ENCODE results near the gene MED12L. TPM values are rescaled to one million over a fixed set of nuclear protein-coding genes. Genes with fewer than 3 reads are reported as not detected.

The MED12L gene
- total RNA-seq, 4 donors from 2014 or later = 0.09 to 3.3 (median 0.13) TPM; not detected in 1

DNA sequence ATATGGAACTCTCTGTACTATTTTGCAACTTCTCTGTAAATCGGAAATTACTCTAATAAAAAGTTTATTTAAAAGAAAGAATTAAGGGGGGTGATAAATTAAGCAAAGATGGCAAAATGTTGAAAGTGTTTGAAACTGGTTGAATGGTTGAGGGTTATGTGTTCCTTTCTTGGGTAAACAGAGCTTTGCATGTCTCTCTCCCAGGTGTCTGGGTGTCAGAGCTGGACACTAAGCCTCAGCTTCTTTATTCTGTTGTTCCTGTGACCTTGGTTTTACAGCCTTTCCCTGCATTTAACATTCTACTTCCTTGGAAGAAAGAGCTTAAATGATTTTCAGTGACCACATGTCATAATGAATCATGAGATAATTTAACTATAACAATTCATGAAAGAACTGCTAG, 110.4 kb downstream of the MED12L start:
- TF ChIP-seq, protein P1, sequence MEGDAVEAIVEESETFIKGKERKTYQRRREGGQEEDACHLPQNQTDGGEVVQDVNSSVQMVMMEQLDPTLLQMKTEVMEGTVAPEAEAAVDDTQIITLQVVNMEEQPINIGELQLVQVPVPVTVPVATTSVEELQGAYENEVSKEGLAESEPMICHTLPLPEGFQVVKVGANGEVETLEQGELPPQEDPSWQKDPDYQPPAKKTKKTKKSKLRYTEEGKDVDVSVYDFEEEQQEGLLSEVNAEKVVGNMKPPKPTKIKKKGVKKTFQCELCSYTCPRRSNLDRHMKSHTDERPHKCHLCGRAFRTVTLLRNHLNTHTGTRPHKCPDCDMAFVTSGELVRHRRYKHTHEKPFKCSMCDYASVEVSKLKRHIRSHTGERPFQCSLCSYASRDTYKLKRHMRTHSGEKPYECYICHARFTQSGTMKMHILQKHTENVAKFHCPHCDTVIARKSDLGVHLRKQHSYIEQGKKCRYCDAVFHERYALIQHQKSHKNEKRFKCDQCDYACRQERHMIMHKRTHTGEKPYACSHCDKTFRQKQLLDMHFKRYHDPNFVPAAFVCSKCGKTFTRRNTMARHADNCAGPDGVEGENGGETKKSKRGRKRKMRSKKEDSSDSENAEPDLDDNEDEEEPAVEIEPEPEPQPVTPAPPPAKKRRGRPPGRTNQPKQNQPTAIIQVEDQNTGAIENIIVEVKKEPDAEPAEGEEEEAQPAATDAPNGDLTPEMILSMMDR (IDR thresholded peaks at IDR 0.05) = no peak
- no peak for TF ChIP-seq POLR2A (IDR thresholded peaks at IDR 0.05)
- H3K9me3 ChIP-seq = no peaks in the 10 kb centered on the region

DNA sequence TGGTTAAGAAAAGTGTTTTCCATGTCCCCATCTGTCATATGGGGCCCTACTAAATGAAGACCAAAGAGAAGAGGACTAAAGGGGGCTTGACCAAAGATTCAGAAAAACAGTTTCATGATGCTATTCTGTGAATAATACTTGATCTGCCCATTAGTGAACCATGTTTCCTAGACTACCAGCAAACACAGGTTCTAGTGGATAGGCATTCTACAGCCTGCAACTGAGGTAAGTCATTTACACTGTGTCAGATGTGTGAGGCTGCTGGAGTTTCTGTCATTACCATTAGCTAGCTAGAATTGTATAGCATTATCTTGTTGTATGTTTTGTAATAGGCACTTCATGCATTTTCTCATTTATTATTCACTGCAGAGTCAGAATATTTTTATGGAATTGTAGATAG, 111.0 kb downstream of the MED12L start:
- H3K36me3 ChIP-seq = no peaks in the 10 kb centered on the region
- H3K27ac ChIP-seq = no peak overlapping the region
- no peak for TF ChIP-seq POLR2A (IDR thresholded peaks at IDR 0.05)
- no peak for DNase-seq
- peaks cover 0 to 5% (median 0%) of the 10 kb centered on the region in 4 donors for H3K4me1 ChIP-seq
- H3K27me3 ChIP-seq = no peaks in the 10 kb centered on the region
- H3K4me3 ChIP-seq = no peak overlapping the region
- no peaks in the 10 kb centered on the region for H3K9me3 ChIP-seq

More for the DNA sequence above, 110.4 kb downstream of the MED12L start:
- Histone ChIP-seq H3K36me3 (no peaks in the 10 kb centered on the region), H3K27me3 (no peaks in the 10 kb centered on the region), H3K27ac (no peak overlapping the region), H3K4me1 (peaks cover 0 to 5% (median 0%) of the 10 kb centered on the region in 4 donors), H3K4me3 (no peak overlapping the region)
- no peak for DNase-seq

DNA sequence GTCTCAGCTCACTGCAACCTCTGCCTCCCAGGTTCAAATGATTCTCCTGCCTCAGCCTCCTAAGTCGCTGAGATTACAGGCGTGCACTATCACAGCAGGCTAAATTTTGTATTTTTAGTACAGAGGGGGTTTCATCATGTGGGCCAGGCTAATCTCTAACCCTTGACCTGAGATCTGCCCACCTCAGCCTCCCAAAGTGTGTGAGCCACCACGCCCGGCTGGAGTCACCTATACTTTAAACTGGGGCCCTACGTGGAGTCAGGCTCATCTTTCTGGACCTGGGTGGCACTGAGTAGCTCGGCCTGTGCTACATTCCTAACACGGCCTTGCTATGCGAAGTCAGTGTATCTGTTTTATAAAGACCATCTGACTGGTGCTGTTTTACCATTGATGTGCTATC, 111.8 kb downstream of the MED12L start:
- Histone ChIP-seq H3K4me1 (peaks cover 0 to 5% (median 0%) of the 10 kb centered on the region in 4 donors), H3K27me3 (no peaks in the 10 kb centered on the region), H3K27ac (no peak overlapping the region), H3K4me3 (no peak overlapping the region), H3K9me3 (no peaks in the 10 kb centered on the region), H3K36me3 (no peaks in the 10 kb centered on the region)
- no peak for TF ChIP-seq POLR2A (IDR thresholded peaks at IDR 0.05)
- TF ChIP-seq, protein P1 (IDR thresholded peaks at IDR 0.05) = no peak
- no peak for DNase-seq

DNA sequence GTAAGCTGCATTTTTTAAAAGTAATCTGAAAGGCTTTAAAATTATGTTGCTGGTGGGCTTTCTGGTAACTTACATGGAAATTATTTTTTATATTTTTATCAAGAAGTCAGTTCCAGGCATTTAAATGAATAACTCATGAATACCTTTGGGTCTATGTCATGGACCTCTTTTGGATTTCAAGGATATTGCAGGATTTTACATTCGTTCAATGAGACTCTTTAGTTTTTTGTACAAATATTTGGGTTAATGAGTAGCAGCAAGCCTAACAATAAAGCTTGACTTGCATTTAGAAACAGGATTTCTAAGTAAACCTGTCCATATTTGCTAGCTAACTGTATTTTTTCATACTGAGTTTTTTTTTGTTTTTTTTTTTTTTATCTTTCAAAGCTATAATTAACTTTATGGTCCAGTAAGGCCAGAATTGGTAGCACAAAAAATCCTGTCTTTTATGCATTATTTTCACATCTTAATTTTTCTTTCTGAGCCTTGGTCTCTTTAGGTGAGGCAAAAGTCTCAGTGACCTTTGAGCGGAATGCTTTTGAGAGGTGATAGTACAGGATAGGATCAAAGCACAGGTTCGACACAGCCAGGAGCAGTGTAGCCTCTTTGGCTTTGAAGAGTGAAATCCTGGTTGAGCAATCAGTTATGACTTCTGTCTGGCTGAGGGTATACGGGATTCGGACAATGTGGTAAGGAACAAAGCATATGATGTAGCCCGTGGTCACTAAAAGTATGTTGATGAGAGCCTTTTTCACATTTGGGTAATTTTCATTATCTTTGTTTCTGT, 112.7 kb downstream of the MED12L start:
- Histone ChIP-seq H3K9me3 (no peaks in the 10 kb centered on the region), H3K36me3 (no peaks in the 10 kb centered on the region), H3K4me3 (no peak overlapping the region), H3K4me1 (peaks cover 0 to 5% (median 0%) of the 10 kb centered on the region in 4 donors), H3K27me3 (no peaks in the 10 kb centered on the region), H3K27ac (no peak overlapping the region)
- no peak for DNase-seq
- TF ChIP-seq, protein P1 (IDR thresholded peaks at IDR 0.05) = no peak
- no peak for TF ChIP-seq POLR2A (IDR thresholded peaks at IDR 0.05)

DNA sequence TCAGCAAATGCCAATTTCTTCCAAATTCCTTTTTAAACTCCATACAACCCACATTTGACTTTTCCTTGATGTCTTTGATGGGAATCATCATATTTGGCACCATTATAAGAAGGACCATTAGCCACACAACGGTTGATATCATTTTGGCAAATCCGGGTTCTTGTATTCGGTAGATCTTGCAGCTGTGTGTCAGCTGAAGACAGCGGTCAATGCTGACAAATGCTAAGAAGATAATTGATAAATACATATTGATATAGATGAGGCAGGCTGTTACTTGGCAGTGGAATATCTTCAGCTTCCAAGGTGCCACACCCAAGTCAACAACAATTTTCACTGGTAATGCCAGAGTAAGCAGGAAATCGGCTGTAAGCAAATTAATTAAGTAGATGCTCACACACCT, 113.4 kb downstream of the MED12L start:
- Histone ChIP-seq H3K27me3 (no peaks in the 10 kb centered on the region), H3K4me3 (no peak overlapping the region), H3K36me3 (no peaks in the 10 kb centered on the region), H3K4me1 (peaks cover 0 to 5% (median 0%) of the 10 kb centered on the region in 4 donors), H3K9me3 (no peaks in the 10 kb centered on the region), H3K27ac (no peak overlapping the region)
- no peak for DNase-seq
- TF ChIP-seq POLR2A (IDR thresholded peaks at IDR 0.05) = no peak
- TF ChIP-seq, protein P1 (IDR thresholded peaks at IDR 0.05) = no peak

All from Peyer's patch (tissue), 4 donors.